ENCODE data around the gene TMEM94. TPM values are rescaled to one million over a fixed set of nuclear protein-coding genes. Genes with fewer than 3 reads are reported as not detected.

TMEM94 gene
- 17.8 and 21.5 TPM in 2 replicates for total RNA-seq

DNA sequence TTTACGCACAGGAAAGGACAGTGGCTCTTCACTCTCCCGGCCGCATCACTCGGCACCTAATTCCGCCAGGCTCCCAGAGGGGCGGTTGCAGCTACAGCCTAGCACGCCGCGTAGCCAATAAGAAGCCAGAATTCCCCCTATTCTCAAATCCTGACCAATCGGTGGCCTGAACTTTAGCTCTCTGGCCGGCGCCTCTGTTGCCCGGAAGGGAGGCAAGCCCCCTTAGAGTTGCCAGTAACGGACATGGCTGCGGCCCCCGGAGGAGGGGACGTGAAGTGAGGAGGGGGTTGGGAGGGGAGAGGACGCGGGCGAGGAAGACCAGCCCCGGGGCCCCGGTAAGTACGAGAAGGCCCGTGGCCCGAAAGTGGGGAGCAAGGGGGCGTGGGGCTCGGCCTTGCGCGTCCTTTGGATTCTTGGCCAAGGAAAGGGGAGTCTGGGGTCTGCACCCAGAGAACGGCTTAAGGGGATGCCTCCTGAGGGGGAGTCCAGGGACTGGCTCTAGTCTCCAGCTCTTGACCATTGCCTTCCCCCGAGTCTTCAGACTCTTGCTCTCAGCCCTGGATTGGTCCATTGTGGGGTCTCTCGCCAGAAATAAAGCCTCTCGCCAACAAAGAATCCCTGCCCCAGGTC, at the start of gene TMEM94:
TSS of gene TMEM94 (plus strand) at position 219 of the 630 bp plus-strand sequence. CDS start 15,271 bp downstream, outside the sequence.

GRCh38 chr17:75515496-75516254, 59.2 kb downstream of the TMEM94 start, which contains the start of gene CASKIN2:
CASKIN2 (minus strand) TSS chr17:75515537; CDS start chr17:75513804, 1,733 bp downstream.

GRCh38 chr17:75516255-75516618, 59.8 kb downstream of the TMEM94 start, which contains the start of gene TSEN54:
TSEN54 (plus strand) TSS chr17:75516528; CDS start chr17:75516561, 33 bp downstream.

DNA sequence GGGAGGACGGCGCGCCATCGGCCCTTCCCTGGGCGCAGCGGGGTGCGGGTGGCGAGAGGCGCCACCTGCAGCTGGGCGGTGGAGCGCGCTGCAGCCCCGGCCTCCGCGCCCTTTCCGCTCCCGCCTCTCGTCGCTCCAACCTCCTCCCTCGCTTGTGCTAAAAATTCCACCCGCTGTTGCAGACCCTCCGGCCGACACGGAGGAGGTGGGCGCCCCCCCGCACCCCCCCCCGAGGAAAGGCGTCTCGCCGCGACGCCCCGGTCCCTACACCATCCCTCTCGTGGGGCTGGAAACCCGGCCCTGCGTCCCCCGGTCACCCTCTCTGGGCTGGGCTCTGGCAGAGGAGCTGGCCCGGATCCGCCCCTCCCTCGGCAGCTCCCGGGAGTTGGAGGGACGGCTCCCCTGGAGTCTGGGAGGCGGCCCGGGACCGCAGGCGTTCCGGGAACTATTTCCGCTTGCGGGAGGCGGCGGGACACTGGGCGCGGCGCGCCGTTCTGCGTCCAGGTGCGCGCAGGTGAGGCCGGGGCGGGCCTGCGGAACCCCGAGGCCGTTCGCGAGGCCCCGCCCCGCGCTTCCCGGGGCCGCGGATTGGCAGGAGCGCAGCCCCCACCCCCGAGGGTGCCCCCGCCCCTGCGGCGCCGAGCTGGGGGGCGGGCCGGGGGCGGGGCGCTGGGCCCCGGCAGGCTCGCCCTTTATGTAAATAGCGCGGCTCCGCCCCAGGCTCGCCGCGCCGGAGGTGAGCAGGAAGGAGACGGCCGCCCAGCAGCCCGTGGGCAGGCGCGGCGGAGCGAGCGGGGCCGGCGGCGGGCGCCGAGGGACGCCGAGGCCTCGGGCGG, 68.8 kb downstream of the TMEM94 start, which contains the start of gene LLGL2:
TSS of gene LLGL2 (plus strand) at position 728 of the 836 bp plus-strand sequence. CDS start 17,730 bp downstream, outside the sequence.

Other genes starting within 250 kb of the TMEM94 start
- 13.0 and 13.3 TPM in 2 replicates for gene GGA3, start 195.0 kb upstream of the TMEM94 start, total RNA-seq
- 58.7 and 62.5 TPM in 2 replicates for gene MRPS7, start 194.8 kb upstream of the TMEM94 start, total RNA-seq
- 11.6 and 11.9 TPM in 2 replicates for gene MIF4GD, start 185.4 kb upstream of the TMEM94 start, total RNA-seq
- gene SLC25A19, start 167.2 kb upstream of the TMEM94 start, total RNA-seq: 4.1 and 7.9 TPM in 2 replicates
- gene GRB2, start 51.0 kb upstream of the TMEM94 start, total RNA-seq: 74.9 and 81.5 TPM in 2 replicates
- gene CASKIN2, start 58.9 kb downstream of the TMEM94 start, total RNA-seq: 5.4 and 7.8 TPM in 2 replicates
- 5.8 and 8.2 TPM in 2 replicates for gene TSEN54, start 59.9 kb downstream of the TMEM94 start, total RNA-seq
- 0.40 and 0.44 TPM in 2 replicates for gene LLGL2, start 69.1 kb downstream of the TMEM94 start, total RNA-seq
- gene MYO15B, start 131.2 kb downstream of the TMEM94 start, total RNA-seq: 2.9 and 3.3 TPM in 2 replicates
- 0.12 TPM in 1 of 2 replicates, not detected in the other for gene SMIM5, start 176.8 kb downstream of the TMEM94 start, total RNA-seq
- gene RECQL5, start 210.5 kb downstream of the TMEM94 start, total RNA-seq: 14.3 and 15.6 TPM in 2 replicates
- gene SAP30BP, start 210.7 kb downstream of the TMEM94 start, total RNA-seq: 51.7 and 62.6 TPM in 2 replicates

Measured in aortic smooth muscle cell (primary cell).